GM12892 (cell line): ENCODE data around the gene KRT12.

Experiments used
- POLR2A ChIP-seq: IDR thresholded peaks from 2 replicates; pipeline ENCODE4 v1.6.1; 2011; ENCODE audit warnings: low read depth, low read length, control low read depth
- POLR2AphosphoS5 ChIP-seq: IDR thresholded peaks from 2 replicates; pipeline ENCODE4 v1.6.1; 2011; ENCODE audit warnings: low read depth, low read length, control low read depth
- TAF1 ChIP-seq: IDR thresholded peaks from 2 replicates; pipeline ENCODE4 v1.6.1; 2011; ENCODE audit warnings: low read depth, mild to moderate bottlenecking, control low read depth, low read length, borderline replicate concordance

DNA sequence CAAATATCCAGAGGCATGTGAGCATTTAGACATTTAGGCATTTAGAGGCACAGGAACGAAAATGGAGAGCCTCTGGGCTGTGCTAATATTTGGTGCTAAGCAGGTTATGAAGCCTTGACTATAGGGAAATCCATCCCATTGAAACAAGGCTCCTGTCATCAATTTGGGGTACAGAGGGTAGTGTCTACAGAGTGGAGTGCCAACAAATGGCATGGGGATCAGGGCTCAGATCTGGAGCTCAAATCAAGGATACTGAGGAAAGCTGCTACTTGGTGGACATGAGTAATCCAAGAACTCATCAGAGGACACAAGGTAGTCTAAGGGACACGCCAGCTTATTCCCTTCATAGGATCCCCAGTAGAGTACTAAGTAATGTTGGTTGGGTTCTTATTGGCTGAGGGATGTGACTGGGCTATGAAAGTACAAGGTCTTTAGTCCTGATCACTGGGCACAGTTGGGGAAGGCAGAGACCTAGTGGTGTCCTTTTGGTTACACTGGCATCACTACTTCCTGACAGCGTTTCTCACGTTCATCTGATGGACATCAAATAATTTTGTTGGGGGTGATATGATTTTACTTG is 49.8 kb downstream of the KRT12 start:
- TF ChIP-seq POLR2A (no peak), POLR2AphosphoS5 (0 out of 2 replicates have a peak, but pooled peaks have one; percentile 27), TAF1 (no peak)
